Measurements from ENCODE around the gene ANKRD62.
"Not testable (repeated sequence)": the region's sequence is repeated elsewhere in the genome, so short reads cannot be mapped to it uniquely, and the experiment has no call there.

DNA sequence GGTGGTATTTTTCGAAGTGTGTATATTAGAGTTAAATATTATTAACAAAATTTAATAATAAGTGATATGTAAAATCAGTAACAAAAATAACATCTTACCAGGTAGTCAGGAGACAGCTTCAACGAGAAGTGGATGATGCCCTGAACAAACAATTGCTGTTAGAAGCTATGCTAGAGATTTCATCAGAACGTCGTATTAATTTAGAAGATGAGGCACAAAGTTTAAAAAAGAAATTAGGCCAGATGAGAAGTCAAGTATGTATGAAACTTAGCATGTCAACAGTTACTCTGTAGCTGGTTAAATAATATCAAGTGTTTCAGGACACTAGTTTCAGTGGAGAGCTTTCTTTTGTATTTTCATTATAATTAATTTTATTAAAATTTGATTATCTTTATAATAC lies 34.0 kb downstream of the ANKRD62 start:
- TF ChIP-seq CTCF (conservative IDR thresholded peaks at IDR 0.05; ENCODE audit: low read depth, low read length); EZH2 (IDR thresholded peaks at IDR 0.05; ENCODE audit: borderline replicate concordance, low read depth, low read length, poor library complexity, severe bottlenecking): not testable (repeated sequence)
